Measurements from ENCODE around the gene ZNF410.

- TF ChIP-seq, protein P1, sequence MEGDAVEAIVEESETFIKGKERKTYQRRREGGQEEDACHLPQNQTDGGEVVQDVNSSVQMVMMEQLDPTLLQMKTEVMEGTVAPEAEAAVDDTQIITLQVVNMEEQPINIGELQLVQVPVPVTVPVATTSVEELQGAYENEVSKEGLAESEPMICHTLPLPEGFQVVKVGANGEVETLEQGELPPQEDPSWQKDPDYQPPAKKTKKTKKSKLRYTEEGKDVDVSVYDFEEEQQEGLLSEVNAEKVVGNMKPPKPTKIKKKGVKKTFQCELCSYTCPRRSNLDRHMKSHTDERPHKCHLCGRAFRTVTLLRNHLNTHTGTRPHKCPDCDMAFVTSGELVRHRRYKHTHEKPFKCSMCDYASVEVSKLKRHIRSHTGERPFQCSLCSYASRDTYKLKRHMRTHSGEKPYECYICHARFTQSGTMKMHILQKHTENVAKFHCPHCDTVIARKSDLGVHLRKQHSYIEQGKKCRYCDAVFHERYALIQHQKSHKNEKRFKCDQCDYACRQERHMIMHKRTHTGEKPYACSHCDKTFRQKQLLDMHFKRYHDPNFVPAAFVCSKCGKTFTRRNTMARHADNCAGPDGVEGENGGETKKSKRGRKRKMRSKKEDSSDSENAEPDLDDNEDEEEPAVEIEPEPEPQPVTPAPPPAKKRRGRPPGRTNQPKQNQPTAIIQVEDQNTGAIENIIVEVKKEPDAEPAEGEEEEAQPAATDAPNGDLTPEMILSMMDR (IDR thresholded peaks at IDR 0.05), result no peak
- TF ChIP-seq POLR2A (IDR thresholded peaks at IDR 0.05) (no peak), POLR2AphosphoS5 (IDR thresholded peaks at IDR 0.05) (no peak), EP300 (IDR thresholded peaks at IDR 0.05; ENCODE audit: low read depth) (no peak)
These were observed 91.2 kb downstream of the ZNF410 start for GRCh38 chr14:73977896-73978295.
